GM18517 (cell line): Measurements from ENCODE around the gene SPANXA1.
"Not testable (repeated sequence)": the region's sequence is repeated elsewhere in the genome, so short reads cannot be mapped to it uniquely, and the experiment has no call there.

Experiments
- ATAC-seq: cut with Tn5 transposase; IDR thresholded peaks from one replicate; pipeline ENCODE4 v1.9.1; 2021; ENCODE audit warnings: mild to moderate bottlenecking, moderate library complexity; ENCODE audit not compliant: unreplicated experiment

The SPANXA1 gene

GRCh38 chrX:141584638-141585037 is at the start of gene SPANXA1:
TSS of gene SPANXA1 (minus strand) at chrX:141584738. CDS start at chrX:141584678, 60 bp downstream.
- ATAC-seq: not testable (repeated sequence)

GRCh38 chrX:141632124-141632523 is 47.6 kb upstream of the SPANXA1 start:
- no peak for ATAC-seq

DNA sequence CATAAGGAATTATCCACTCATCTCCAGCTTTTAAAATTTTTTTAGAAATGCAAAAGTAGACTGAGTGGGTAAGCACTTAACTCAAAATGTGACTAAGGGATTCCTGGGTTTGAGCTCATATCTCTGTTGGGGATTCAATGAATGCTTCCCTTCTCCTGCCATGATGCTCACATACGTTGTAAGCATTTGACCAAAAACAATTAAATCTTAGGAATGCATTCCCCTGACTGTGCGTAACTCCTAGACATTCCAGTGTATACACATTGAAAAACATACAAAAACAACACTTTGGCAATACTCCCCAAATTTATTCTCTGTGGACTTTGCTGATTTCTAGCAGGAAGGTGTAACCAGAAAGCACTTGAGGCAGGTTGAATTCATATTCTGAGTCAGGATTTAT is 34.8 kb upstream of the SPANXA1 start:
- ATAC-seq: no peak

DNA sequence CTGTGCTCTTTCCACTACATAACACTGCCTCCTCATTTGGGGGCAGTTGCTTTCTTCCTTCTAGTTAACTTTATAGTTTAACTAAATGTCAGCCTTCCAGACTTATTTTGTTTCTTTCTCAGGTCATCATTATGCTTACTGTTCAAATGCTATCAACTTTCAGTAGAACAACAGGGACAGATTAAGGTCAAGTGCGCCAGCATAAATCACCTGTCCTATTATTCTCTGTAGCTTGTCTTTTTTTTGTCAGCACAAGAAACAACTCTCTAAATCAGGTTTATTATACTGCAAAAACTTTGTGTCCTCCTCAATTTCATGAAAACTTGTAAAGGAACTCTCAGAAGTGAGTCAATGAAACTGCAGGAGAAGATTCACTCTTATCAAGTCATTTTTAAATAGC is 24.6 kb upstream of the SPANXA1 start:
- ATAC-seq: no peak

DNA sequence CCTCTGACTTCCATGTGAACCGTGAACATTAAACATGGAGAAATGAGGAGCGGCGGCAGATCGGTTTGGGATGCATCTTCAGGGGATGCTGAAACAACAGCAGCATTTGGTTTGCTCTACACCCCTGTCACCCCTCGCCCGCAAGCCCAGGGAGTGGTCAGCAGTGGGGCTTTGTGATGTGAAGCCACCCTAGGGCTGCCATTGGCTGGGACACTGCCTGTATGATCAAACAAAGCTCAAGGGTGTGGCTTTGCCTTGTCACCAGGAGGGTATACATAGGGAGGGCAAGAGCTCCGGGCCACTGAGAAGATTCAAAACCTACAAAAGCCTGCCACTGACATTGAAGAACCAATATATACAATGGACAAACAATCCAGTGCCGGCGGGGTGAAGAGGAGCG is 4.9 kb upstream of the SPANXA1 start, which contains the start of gene SPANXA2:
SPANXA2 (plus strand) TSS at position 301 of the 400 bp plus-strand sequence; CDS start at position 361, 60 bp downstream.
- not testable (repeated sequence) for ATAC-seq

DNA sequence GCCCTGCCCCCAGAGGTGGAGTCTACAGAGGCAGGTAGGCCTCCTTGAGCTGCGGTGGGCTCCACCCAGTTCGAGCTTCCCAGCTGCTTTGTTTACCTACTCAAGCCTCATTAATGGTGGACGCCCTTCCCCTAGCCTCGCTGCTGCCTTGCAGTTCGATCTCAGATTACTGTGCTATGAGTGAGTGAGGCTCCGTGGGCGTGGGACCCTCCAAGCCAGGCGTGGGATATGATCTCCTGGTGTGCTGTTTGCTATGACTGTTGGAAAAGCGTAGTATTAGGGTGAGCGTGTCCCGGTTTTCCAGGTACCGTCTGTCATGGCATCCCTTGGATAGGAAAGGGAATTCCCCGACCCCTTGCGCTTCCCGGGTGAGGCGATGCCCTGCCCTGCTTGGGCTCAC is 42.0 kb downstream of the SPANXA1 start:
- ATAC-seq: not testable (repeated sequence)
